Mesothelial cell of epicardium (in vitro differentiated cells): Measurements from ENCODE around the gene RIPK3. TPM values are rescaled to one million over a fixed set of nuclear protein-coding genes. Genes with fewer than 3 reads are reported as not detected.

ENCODE experiments used
- DNase-seq, 2 experiments: peaks; one replicate each; pipeline ENCODE4 v3.0.0; 2021; ENCODE audit warnings: low spot score in 2 of 2; ENCODE audit not compliant: unreplicated experiment in 2 of 2
- H3K27ac Mint-ChIP-seq: 2 replicates; pipeline ENCODE4 v1.8.0; 2021; ENCODE audit warnings: mixed read lengths
- H3K27me3 Mint-ChIP-seq: 2 replicates; pipeline ENCODE4 v1.8.0; 2021; ENCODE audit warnings: low read depth, mixed read lengths
- H3K36me3 Mint-ChIP-seq: 2 replicates; pipeline ENCODE4 v1.8.0; 2021; ENCODE audit warnings: mixed read lengths
- H3K4me1 Mint-ChIP-seq: 2 replicates; pipeline ENCODE4 v1.8.0; 2021; ENCODE audit warnings: mixed read lengths
- H3K4me3 Mint-ChIP-seq: 2 replicates; pipeline ENCODE4 v1.8.0; 2021; ENCODE audit warnings: mild to moderate bottlenecking, moderate library complexity, mixed read lengths
- H3K9me3 Mint-ChIP-seq: 2 replicates; pipeline ENCODE4 v1.8.0; 2021; ENCODE audit warnings: mixed read lengths
- total RNA-seq: library from RNA; stranded (reverse); gene quantifications from 3 replicates; pipeline ENCODE4 v1.2.1, GENCODE V29; 2021
- TF ChIP-seq, protein P1 (sequence below): fragments of 200-600 bp; sonication (generic); IDR thresholded peaks from one replicate; pipeline ENCODE4 v1.5.0; 2021; ENCODE audit warnings: antibody characterized with exemption; ENCODE audit not compliant: unreplicated experiment

The RIPK3 gene
- total RNA-seq, 1 donor from 2014 or later: 2.0 TPM

DNA sequence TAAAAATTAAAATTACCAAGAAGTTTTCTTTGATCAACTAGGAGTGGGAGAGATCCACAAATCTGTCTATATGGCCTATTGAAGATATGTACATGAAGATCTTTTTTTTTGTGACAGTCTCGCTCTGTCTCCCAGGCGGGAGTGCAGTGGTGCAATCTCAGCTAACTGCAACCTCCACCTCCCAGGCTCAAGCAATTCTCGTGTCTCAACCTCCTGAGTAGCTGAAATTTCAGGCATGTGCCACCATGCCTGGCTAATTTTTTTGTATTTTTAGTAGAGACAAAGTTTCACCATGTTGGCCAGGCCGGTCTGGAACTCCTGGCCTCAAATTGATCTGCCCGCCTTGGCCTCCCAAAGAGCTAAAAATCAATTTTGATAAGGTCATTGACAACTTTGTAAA is 23.6 kb upstream of the RIPK3 start:
- peaks cover 22% of the 10 kb centered on the region for H3K4me1 Mint-ChIP-seq
- H3K36me3 Mint-ChIP-seq: no peaks in the 10 kb centered on the region
- TF ChIP-seq, protein P1, sequence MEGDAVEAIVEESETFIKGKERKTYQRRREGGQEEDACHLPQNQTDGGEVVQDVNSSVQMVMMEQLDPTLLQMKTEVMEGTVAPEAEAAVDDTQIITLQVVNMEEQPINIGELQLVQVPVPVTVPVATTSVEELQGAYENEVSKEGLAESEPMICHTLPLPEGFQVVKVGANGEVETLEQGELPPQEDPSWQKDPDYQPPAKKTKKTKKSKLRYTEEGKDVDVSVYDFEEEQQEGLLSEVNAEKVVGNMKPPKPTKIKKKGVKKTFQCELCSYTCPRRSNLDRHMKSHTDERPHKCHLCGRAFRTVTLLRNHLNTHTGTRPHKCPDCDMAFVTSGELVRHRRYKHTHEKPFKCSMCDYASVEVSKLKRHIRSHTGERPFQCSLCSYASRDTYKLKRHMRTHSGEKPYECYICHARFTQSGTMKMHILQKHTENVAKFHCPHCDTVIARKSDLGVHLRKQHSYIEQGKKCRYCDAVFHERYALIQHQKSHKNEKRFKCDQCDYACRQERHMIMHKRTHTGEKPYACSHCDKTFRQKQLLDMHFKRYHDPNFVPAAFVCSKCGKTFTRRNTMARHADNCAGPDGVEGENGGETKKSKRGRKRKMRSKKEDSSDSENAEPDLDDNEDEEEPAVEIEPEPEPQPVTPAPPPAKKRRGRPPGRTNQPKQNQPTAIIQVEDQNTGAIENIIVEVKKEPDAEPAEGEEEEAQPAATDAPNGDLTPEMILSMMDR: no peak
- no peak for DNase-seq
- H3K4me3 Mint-ChIP-seq: no peak overlapping the region
- H3K27ac Mint-ChIP-seq: no peak overlapping the region
- H3K27me3 Mint-ChIP-seq: no peaks in the 10 kb centered on the region
- H3K9me3 Mint-ChIP-seq: peaks cover 4% of the 10 kb centered on the region

DNA sequence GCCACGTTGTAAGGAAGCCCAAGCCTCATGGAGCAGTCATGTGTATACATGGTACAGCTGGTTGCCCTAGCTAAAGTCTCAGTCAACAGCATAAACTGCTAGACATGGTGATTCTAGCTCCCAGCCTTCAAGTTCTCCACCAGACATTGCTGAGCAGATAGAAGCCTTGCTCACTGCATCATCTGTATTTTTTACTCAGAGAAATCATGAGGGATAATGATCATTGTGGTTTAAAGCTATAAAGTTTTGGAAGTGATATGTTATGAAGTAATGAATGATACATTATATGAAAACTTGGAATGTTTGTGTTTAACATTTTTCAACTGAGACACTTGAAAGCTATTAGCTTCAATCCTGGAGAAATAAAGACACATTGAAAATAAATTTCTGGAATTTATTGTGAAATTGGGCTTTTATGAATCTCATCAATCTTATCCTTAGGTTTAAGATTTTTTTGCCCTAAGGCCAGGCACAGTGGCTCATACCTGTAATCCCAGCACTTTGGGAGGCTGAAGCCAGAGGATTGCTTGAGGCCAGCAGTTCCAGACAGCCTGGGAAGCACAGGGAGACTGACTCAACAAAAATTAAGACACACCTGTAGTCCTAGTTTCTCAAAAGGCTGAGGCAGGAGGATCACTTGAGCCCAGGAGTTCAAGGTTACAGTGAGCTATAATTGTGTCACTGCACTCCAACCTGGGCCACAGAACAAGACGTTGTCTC is 22.6 kb upstream of the RIPK3 start:
- Mint-ChIP-seq H3K4me3 (no peak overlapping the region), H3K27ac (no peak overlapping the region)

DNA sequence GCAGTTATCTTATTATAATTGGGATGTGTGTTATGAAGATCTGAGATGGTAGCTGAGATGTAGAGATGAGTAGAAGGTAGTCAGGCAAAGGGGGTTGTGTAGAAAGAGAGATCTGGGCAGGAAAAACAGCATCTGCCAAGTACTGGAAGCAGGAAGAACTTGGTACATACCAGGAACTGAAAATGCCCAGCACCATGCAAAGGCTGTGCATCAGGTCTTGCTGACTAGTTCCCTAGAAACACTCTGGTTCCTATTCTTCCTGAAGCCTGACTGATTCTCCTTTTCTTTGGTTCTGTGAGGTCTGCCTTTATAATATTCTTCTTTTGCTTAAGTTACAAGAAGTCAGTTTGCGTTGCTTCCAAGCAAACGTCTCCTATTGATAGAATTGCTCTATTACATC is 21.5 kb upstream of the RIPK3 start:
- Mint-ChIP-seq H3K4me1 (peaks cover 15% of the 10 kb centered on the region), H3K27me3 (peaks cover 6% of the 10 kb centered on the region), H3K9me3 (peaks cover 4% of the 10 kb centered on the region), H3K36me3 (no peaks in the 10 kb centered on the region), H3K27ac (no peak overlapping the region), H3K4me3 (no peak overlapping the region)
- TF ChIP-seq, protein P1: no peak
- DNase-seq: no peak

More for the DNA sequence above, 22.6 kb upstream of the RIPK3 start:
- Mint-ChIP-seq H3K27me3 (peaks cover 3% of the 10 kb centered on the region), H3K36me3 (no peaks in the 10 kb centered on the region), H3K4me1 (peaks cover 16% of the 10 kb centered on the region), H3K9me3 (peaks cover 4% of the 10 kb centered on the region)
- TF ChIP-seq, protein P1: no peak
- no peak for DNase-seq

DNA sequence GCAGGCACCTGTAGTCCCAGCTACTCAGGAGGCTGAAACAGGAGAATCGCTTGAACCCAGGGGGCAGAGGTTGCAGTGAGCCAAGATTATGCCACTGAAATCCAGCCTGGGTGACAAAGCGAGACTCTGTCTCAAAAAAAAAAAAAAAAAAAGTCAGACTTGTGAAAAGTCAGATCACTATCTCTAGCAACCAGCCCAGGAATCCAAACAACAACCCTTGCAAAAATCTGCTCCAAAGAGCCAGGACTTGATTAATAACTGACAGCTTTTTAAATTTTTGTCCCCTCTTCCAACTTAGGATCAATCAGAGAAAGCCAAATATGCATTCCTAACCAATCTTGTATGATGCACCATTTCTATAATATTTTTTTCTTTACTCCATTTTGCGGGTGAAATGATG is 20.5 kb upstream of the RIPK3 start:
- H3K36me3 Mint-ChIP-seq: no peaks in the 10 kb centered on the region
- peaks cover 6% of the 10 kb centered on the region for H3K27me3 Mint-ChIP-seq
- no peak for DNase-seq
- H3K9me3 Mint-ChIP-seq: peaks cover 4% of the 10 kb centered on the region
- H3K4me3 Mint-ChIP-seq: no peak overlapping the region
- H3K27ac Mint-ChIP-seq: no peak overlapping the region
- TF ChIP-seq, protein P1: no peak
- peaks cover 4% of the 10 kb centered on the region for H3K4me1 Mint-ChIP-seq

DNA sequence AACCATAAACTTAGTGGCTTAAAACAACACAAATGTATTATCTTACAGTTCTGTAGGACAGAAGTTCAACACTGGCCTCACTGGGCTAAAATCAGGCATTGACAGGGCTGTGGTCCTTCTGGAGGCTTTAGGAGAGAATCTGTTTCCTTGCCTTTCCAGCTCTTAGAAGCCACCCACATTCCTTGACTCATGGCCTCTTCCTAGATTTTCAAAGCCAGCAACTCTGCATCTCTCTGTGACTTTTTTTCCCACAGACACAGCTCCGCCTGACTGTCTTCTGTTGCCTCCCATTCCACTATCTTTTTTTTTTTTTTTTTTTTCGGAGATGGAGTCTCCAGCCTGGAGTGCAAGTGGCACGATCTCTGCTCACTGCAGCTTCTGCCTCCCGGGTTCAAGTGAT is 16.4 kb upstream of the RIPK3 start:
- no peak for DNase-seq
- Mint-ChIP-seq H3K27me3 (peaks cover 30% of the 10 kb centered on the region), H3K9me3 (peaks cover 4% of the 10 kb centered on the region), H3K27ac (no peak overlapping the region), H3K4me1 (peaks cover 4% of the 10 kb centered on the region), H3K36me3 (no peaks in the 10 kb centered on the region), H3K4me3 (no peak overlapping the region)
- TF ChIP-seq, protein P1: no peak
